Common myeloid progenitor, CD34-positive (primary cell): ENCODE data around the gene UPK1A.
"Not testable (repeated sequence)": the region's sequence is repeated elsewhere in the genome, so short reads cannot be mapped to it uniquely, and the experiment has no call there.

Experiments
- CTCF ChIA-PET: fragments of 350-600 bp; sonication (Branson Sonifier 250); formaldehyde crosslinking; loops from one replicate; lab custom pipeline; 2021; ENCODE audit warnings: antibody characterized with exemption; lab: Charles Lee
- POLR2A ChIA-PET: fragments of 350-600 bp; sonication (Branson Sonifier 250); formaldehyde crosslinking; loops from one replicate; lab custom pipeline; 2021; ENCODE audit warnings: antibody characterized with exemption; lab: Charles Lee
- DNase-seq, 3 donors: peaks; one replicate each; pipeline versions ENCODE4 v3.0.0 to v3.0.0-alpha.2; 2013
- H3K27ac ChIP-seq, 2 experiments: 1 replicate in 1 of 2; 2 replicates in 1 of 2; pipeline ENCODE4 v1.7.0; 2013; ENCODE audit warnings: inconsistent platforms in 2 of 2, low read length in 2 of 2, mild to moderate bottlenecking in 2 of 2, low read depth in 1 of 2, moderate library complexity in 1 of 2; ENCODE audit not compliant: severe bottlenecking in 2 of 2, insufficient read depth in 1 of 2, poor library complexity in 1 of 2
- H3K27me3 ChIP-seq, 5 experiments: replicated peaks in 2 of 5; 1 replicate in 3 of 5; 2 replicates in 2 of 5; pipeline versions ENCODE4 v1.6.1 to v1.7.0; 2013; ENCODE audit warnings: low read length in 4 of 5, mild to moderate bottlenecking in 2 of 5, moderate library complexity in 2 of 5, inconsistent platforms in 1 of 5; ENCODE audit not compliant: insufficient read depth in 5 of 5, control insufficient read depth in 4 of 5
- H3K36me3 ChIP-seq, 4 experiments: 1 replicate in 2 of 4; 2 replicates in 2 of 4; pipeline versions ENCODE4 v1.6.1 to v1.7.0; 2013; ENCODE audit warnings: low read length in 3 of 4, control low read depth in 1 of 4, mild to moderate bottlenecking in 1 of 4; ENCODE audit not compliant: control insufficient read depth in 4 of 4, insufficient read depth in 4 of 4
- H3K4me1 ChIP-seq, 4 experiments: 1 replicate in 3 of 4; 2 replicates in 1 of 4; pipeline versions ENCODE4 v1.6.1 to v1.7.1; 2013; ENCODE audit warnings: low read length in 3 of 4, mild to moderate bottlenecking in 3 of 4, control low read depth in 1 of 4, inconsistent platforms in 1 of 4, moderate library complexity in 1 of 4; ENCODE audit not compliant: control insufficient read depth in 4 of 4, insufficient read depth in 4 of 4; ENCODE audit errors: control extremely low read depth in 1 of 4
- H3K4me3 ChIP-seq, 7 experiments: 1 replicate in 4 of 7; 2 replicates in 3 of 7; pipeline versions ENCODE4 v1.5.1 to v1.7.0; 2013; ENCODE audit warnings: mild to moderate bottlenecking in 7 of 7, low read length in 6 of 7, moderate library complexity in 6 of 7, inconsistent platforms in 2 of 7, low read depth in 2 of 7, control low read depth in 1 of 7; ENCODE audit not compliant: insufficient read depth in 4 of 7, control insufficient read depth in 1 of 7; ENCODE audit errors: extremely low read depth in 1 of 7
- H3K9me3 ChIP-seq, 5 experiments: 1 replicate in 4 of 5; 2 replicates in 1 of 5; pipeline versions ENCODE4 v1.6.1 to v1.7.1; 2013; ENCODE audit warnings: low read length in 4 of 5, mild to moderate bottlenecking in 2 of 5, inconsistent platforms in 1 of 5, low read depth in 1 of 5, moderate library complexity in 1 of 5; ENCODE audit not compliant: control insufficient read depth in 4 of 5, insufficient read depth in 2 of 5; ENCODE audit errors: control extremely low read depth in 1 of 5
- WGBS: methylation state at CpG from one replicate; pipeline ENCODE4 v1.1.5; 2013; ENCODE audit not compliant: insufficient coverage; 5-methylcytosine and 5-hydroxymethylcytosine counted together

UPK1A gene

DNA sequence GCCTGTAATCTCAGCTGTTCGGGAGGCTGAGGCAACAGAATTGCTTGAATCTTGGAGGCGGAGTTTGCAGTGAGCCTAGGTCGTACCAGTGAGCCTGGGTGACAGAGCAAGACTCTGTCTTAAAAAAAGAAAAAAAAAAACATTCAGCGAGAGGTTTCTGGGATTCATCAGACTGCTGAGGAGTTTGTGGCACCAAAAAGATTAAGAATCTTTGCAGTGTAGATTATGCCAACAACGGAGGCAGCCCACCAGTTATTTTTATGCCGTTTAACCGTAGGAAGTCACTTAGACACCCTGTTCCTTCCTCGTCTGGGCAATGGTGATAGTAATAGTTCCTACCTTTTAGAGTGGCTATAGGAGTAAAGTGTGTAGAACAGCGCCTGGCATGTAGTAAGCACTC, 15.7 kb upstream of the UPK1A start:
- peaks cover 4 to 33% (median 31%) of the 10 kb centered on the region in 4 experiments for H3K4me1 ChIP-seq
- ChIA-PET CTCF (no interaction called here), POLR2A (no interaction called here)
- H3K27ac ChIP-seq = peak overlapping the region in 1 of 2 experiments; percentile 47
- H3K27me3 ChIP-seq = no peaks in the 10 kb centered on the region
- no peaks in the 10 kb centered on the region for H3K9me3 ChIP-seq
- peaks cover 8 to 30% (median 21%) of the 10 kb centered on the region in 4 experiments for H3K36me3 ChIP-seq
- H3K4me3 ChIP-seq = peak overlapping the region in 4 of 7 experiments; percentile 20 to 57 (median 52)
- WGBS = 21% methylated on average over 7 of the region's 9 CpGs
- DNase-seq = peak in 2 of 3 donors; percentile 42 to 59

DNA sequence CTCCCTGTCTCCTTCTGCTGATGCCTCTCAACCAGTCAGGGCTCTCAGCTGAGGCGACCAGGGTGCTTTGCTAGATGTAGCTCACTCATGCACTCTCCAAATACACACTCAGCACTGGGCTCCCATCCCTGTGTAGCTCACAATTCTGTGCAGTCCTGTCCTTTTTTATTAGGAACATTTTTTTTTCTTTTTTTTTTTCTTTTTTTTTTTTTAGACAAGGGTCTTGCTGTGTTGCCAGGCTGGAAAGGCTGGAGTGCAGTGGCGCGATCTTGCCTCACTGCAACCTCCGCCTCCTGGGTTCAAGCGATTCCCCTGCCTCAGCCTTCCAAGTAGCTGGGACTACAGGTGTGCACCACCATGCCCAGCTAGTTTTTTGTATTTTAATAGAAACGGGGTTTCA, 11.5 kb upstream of the UPK1A start:
- H3K27ac ChIP-seq, H3K9me3 ChIP-seq, H3K4me3 ChIP-seq, DNase-seq, H3K27me3 ChIP-seq: not testable (repeated sequence)
- WGBS = 100% methylated on average over 2 of the region's 6 CpGs
- CTCF ChIA-PET = interaction anchor here (0.7 kb wide), 1 partner anchor 9 kb away, joined by 3 read pairs; no protein-coding TSS in a partner anchor
- peaks cover 4 to 15% (median 14%) of the 10 kb centered on the region in 4 experiments for H3K4me1 ChIP-seq
- H3K36me3 ChIP-seq = peaks cover 23 to 63% (median 47%) of the 10 kb centered on the region in 4 experiments
- POLR2A ChIA-PET = interaction anchor here (0.6 kb wide), 1 partner anchor 19 kb away, joined by 3 read pairs; no protein-coding TSS in a partner anchor

DNA sequence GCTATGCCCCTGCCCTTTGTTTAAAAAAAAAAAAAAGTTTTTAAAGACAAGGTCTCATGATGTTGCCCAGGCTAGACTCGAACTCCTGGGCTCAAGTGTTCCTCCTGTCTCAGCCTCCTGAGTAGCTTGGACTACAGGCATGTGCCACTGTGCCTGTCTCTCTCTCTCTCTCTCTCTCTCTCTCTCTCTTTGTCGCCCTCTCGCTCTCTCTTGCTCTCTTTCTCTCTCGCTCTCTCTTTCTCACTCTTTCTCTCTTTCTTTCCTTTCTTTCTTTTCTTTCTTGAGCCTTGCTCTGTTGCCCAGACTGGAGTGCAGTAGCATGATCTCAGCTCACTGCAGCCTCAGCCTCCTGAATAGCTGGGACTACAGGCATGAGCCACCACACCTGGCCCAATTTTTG, 10.7 kb upstream of the UPK1A start:
- H3K4me1 ChIP-seq = peaks cover 0 to 7% (median 7%) of the 10 kb centered on the region in 4 experiments
- no peak for DNase-seq
- no peaks in the 10 kb centered on the region for H3K9me3 ChIP-seq
- CTCF ChIA-PET = no interaction called here
- H3K4me3 ChIP-seq = no peak overlapping the region
- no peaks in the 10 kb centered on the region for H3K27me3 ChIP-seq
- H3K36me3 ChIP-seq = peaks cover 23 to 68% (median 48%) of the 10 kb centered on the region in 4 experiments
- POLR2A ChIA-PET = no interaction called here
- WGBS = 100% methylated on average over 1 of the region's 4 CpGs
- H3K27ac ChIP-seq = no peak overlapping the region

DNA sequence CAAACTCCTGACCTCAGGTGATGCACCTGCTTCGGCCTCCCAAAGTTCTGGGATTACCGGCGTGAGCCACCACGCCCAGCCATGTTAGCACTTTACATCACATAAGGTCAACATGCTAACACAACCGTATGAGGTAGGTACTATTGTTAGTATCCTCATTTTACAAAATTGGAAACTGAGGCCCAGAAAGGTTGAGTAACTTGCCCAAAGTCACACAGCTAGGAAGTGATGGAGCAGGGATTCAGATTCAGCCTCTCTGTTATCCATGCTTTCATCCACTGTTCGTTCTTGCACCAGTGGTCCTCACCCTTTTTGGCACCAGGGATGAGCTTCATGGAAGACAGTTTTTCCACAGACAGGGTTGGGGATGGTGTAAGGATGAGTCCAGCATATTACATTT, 9.6 kb upstream of the UPK1A start:
- CTCF ChIA-PET = interaction anchor here (1.6 kb wide), 1 partner anchor 143 kb away, joined by 4 read pairs; the partner anchor contains the start of gene DMKN
- no peak for DNase-seq
- no peaks in the 10 kb centered on the region for H3K9me3 ChIP-seq
- POLR2A ChIA-PET = no interaction called here
- no peaks in the 10 kb centered on the region for H3K4me1 ChIP-seq
- H3K4me3 ChIP-seq = no peak overlapping the region
- H3K27me3 ChIP-seq = no peaks in the 10 kb centered on the region
- H3K27ac ChIP-seq = no peak overlapping the region
- peaks cover 20 to 79% (median 43%) of the 10 kb centered on the region in 4 experiments for H3K36me3 ChIP-seq
- 100% methylated on average over 5 of the region's 6 CpGs for WGBS

DNA sequence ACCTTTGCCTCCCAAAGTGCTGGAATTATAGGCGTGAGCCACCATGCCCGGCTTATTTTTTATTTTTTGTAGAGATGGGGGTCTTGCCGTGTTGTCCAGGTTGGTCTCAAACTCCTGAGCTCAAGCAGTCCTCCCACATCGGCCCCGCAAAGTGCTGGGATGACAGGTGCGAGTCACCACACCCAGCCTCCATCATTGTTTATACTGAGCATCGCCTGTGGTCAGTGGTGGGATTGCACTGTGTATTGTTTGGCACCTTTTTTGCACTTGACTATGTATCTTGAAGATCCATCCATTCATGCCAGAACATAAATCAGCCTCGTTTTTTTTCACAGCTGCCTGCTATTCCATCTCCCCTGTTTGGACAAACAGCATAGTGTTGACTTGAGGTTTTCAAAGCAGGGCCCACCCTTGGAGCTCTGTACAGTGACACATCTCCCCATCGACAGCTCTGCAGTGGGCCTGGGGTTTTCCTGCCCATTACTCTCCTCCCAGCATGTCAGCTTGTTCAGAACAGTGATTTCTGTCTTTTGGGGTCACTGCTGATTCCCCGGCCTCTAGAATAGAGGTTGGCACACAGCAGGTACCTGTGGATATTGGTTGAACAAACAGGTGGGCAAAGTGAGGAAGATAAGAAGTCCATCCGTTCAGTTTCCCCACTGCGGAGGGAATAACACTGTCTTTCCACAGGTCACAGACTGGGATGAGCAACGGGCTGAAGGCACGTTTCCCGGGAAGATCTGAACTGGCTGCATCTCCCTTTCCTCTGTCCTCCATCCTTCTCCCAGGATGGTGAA, 8.2 kb upstream of the UPK1A start:
- no peaks in the 10 kb centered on the region for H3K4me1 ChIP-seq
- H3K9me3 ChIP-seq = no peaks in the 10 kb centered on the region
- WGBS = 88% methylated on average over 5 of the region's 15 CpGs
- CTCF ChIA-PET = interaction anchor here (0.8 to 1.6 kb wide), 3 partner anchors 11 to 145 kb away, joined by 3 to 5 read pairs (median 4); partner anchors contain the start of genes DMKN and HAUS5
- H3K36me3 ChIP-seq = peaks cover 19 to 88% (median 41%) of the 10 kb centered on the region in 4 experiments
- H3K4me3 ChIP-seq = no peak overlapping the region
- no peak overlapping the region for H3K27ac ChIP-seq
- POLR2A ChIA-PET = no interaction called here
- no peaks in the 10 kb centered on the region for H3K27me3 ChIP-seq
- no peak for DNase-seq

DNA sequence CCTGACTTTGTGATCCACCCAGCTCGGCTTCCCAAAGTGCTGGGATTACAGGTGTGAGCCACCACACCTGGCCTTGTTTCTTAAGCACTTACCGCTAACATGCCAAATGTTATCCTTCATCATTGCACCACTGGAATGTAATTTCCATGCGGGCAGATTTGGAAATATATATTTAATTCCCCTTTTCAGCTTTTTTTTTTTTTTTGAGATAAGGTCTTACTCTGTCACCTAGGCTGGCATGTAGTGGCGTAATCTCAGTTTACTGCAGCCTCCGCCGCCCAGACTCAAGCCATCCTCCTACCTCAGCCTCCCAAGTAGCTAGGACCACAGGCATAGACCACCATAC, 4.3 kb upstream of the UPK1A start:
- POLR2A ChIA-PET = interaction anchor here (0.7 kb wide), 1 partner anchor 49 kb away, joined by 4 read pairs; no protein-coding TSS in a partner anchor
- WGBS = 100% methylated on average over 4 of the region's 6 CpGs
- no peak overlapping the region for H3K27ac ChIP-seq
- peaks cover 10 to 70% (median 20%) of the 10 kb centered on the region in 4 experiments for H3K36me3 ChIP-seq
- H3K9me3 ChIP-seq = no peaks in the 10 kb centered on the region
- H3K4me3 ChIP-seq = no peak overlapping the region
- no peak for DNase-seq
- no peaks in the 10 kb centered on the region for H3K4me1 ChIP-seq
- H3K27me3 ChIP-seq = no peaks in the 10 kb centered on the region
- CTCF ChIA-PET = interaction anchor here (0.8 to 1.1 kb wide), 3 partner anchors 18 to 68 kb away, joined by 3 read pairs; no protein-coding TSS in a partner anchor

DNA sequence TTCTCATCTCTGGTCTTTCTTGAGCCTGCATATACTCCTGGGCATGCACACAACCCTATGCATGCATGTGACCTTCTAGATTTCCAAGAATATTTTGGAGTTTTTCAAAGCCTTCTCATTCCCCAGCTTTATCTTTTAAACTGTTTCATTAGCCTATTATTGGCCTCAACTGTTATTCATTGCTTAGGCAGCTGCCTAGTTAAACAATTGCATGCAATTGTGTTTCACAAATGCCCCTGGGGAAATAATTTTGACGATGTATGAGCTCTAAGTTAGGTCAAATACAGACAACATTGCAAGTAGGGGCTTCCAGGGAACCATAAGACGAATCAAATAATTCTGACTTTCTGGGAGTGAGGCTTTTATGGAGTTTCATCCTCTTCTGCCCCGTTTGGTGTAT, 2.3 kb upstream of the UPK1A start:
- no peak overlapping the region for H3K4me3 ChIP-seq
- ChIA-PET CTCF (interaction anchor here (1.1 kb wide), 1 partner anchor 9 kb away, joined by 3 read pairs; no protein-coding TSS in a partner anchor), POLR2A (no interaction called here)
- H3K27me3 ChIP-seq = no peaks in the 10 kb centered on the region
- no peaks in the 10 kb centered on the region for H3K4me1 ChIP-seq
- H3K36me3 ChIP-seq = peaks cover 0 to 52% (median 9%) of the 10 kb centered on the region in 4 experiments
- no peak overlapping the region for H3K27ac ChIP-seq
- WGBS = 83% methylated on average over 3 of the region's 3 CpGs
- DNase-seq = no peak
- H3K9me3 ChIP-seq = no peaks in the 10 kb centered on the region
